KMS-11 (cell line): Measurements from ENCODE around the gene USP6.
"Not testable (repeated sequence)": the region's sequence is repeated elsewhere in the genome, so short reads cannot be mapped to it uniquely, and the experiment has no call there.

ENCODE experiments used
- H2AFZ ChIP-seq: fragments of 200-600 bp; sonication (generic); 2 replicates; pipeline ENCODE4 v1.6.1; 2016; ENCODE audit warnings: antibody characterized with exemption, mixed run types, low read depth
- H3K27ac ChIP-seq: fragments of 200-600 bp; sonication (generic); 2 replicates; pipeline ENCODE4 v1.6.1; 2016; ENCODE audit warnings: mild to moderate bottlenecking, mixed run types
- H3K27me3 ChIP-seq: fragments of 200-600 bp; sonication (generic); 2 replicates; pipeline ENCODE4 v1.6.1; 2017; ENCODE audit warnings: mild to moderate bottlenecking, low read depth, mixed run types, moderate library complexity; ENCODE audit not compliant: insufficient read depth
- H3K36me3 ChIP-seq: fragments of 200-600 bp; sonication (generic); 2 replicates; pipeline ENCODE4 v1.6.1; 2017; ENCODE audit warnings: mild to moderate bottlenecking, mixed run types; ENCODE audit not compliant: insufficient read depth
- H3K4me1 ChIP-seq: fragments of 200-600 bp; sonication (generic); 2 replicates; pipeline ENCODE4 v1.6.1; 2016; ENCODE audit warnings: mild to moderate bottlenecking, low read depth, mixed run types; ENCODE audit not compliant: poor library complexity, severe bottlenecking
- H3K4me2 ChIP-seq: fragments of 200-600 bp; sonication (generic); 2 replicates; pipeline ENCODE4 v1.7.0; 2016; ENCODE audit warnings: mild to moderate bottlenecking, mixed run types
- H3K4me3 ChIP-seq: fragments of 200-600 bp; sonication (generic); IDR thresholded peaks from 2 replicates; pipeline ENCODE4 v1.6.1; 2017; ENCODE audit warnings: low read depth, low read length, mixed read lengths; ENCODE audit not compliant: insufficient read depth
- H3K79me2 ChIP-seq: fragments of 200-600 bp; sonication (generic); 2 replicates; pipeline ENCODE4 v1.6.1; 2016; ENCODE audit warnings: low read depth, mixed run types; ENCODE audit not compliant: insufficient read depth
- H3K9ac ChIP-seq: fragments of 200-600 bp; sonication (generic); 2 replicates; pipeline ENCODE4 v1.6.1; 2016; ENCODE audit warnings: mild to moderate bottlenecking, mixed run types
- H4K20me1 ChIP-seq: fragments of 200-600 bp; sonication (generic); 2 replicates; pipeline ENCODE4 v1.6.1; 2016; ENCODE audit warnings: mild to moderate bottlenecking, mixed run types; ENCODE audit not compliant: insufficient read depth
- CTCF ChIP-seq: fragments of 200-600 bp; sonication (generic); conservative IDR thresholded peaks from 2 replicates; pipeline ENCODE4 v1.6.1; 2017; ENCODE audit warnings: low read depth, mild to moderate bottlenecking, antibody characterized with exemption, low read length, moderate library complexity, mixed read lengths

USP6 gene

GRCh38 chr17:5135726-5136579 lies 20.1 kb downstream of the USP6 start:
- H3K9ac ChIP-seq, result no peak overlapping the region
- no peak overlapping the region for H3K4me3 ChIP-seq
- no peaks in the 10 kb centered on the region for H3K27me3 ChIP-seq
- no peak overlapping the region for H2AFZ ChIP-seq
- H3K4me2 ChIP-seq, result no peak overlapping the region
- no peak for TF ChIP-seq CTCF
- H3K27ac ChIP-seq, result no peak overlapping the region
- H3K4me1 ChIP-seq, result no peaks in the 10 kb centered on the region
- H4K20me1 ChIP-seq, result no peaks in the 10 kb centered on the region
- H3K36me3 ChIP-seq, result no peaks in the 10 kb centered on the region
- no peaks in the 10 kb centered on the region for H3K79me2 ChIP-seq

GRCh38 chr17:5136580-5137412 lies 21.0 kb downstream of the USP6 start:
- H3K9ac ChIP-seq, H3K4me2 ChIP-seq, H4K20me1 ChIP-seq, H3K27me3 ChIP-seq, H3K27ac ChIP-seq, H2AFZ ChIP-seq, H3K79me2 ChIP-seq, H3K36me3 ChIP-seq, H3K4me3 ChIP-seq, H3K4me1 ChIP-seq: not testable (repeated sequence)

GRCh38 chr17:5137511-5138197 lies 21.8 kb downstream of the USP6 start:
- H3K9ac ChIP-seq, H3K27ac ChIP-seq, H3K27me3 ChIP-seq, H2AFZ ChIP-seq, H3K36me3 ChIP-seq, H3K4me3 ChIP-seq, H3K79me2 ChIP-seq, H4K20me1 ChIP-seq, H3K4me1 ChIP-seq, H3K4me2 ChIP-seq: not testable (repeated sequence)

- H3K27ac ChIP-seq, H3K4me2 ChIP-seq, H3K9ac ChIP-seq, H2AFZ ChIP-seq, H4K20me1 ChIP-seq, H3K27me3 ChIP-seq, H3K36me3 ChIP-seq, H3K4me1 ChIP-seq, H3K79me2 ChIP-seq, H3K4me3 ChIP-seq: not testable (repeated sequence)
Observed at GRCh38 chr17:5138198-5138544, 22.3 kb downstream of the USP6 start.

GRCh38 chr17:5138616-5139457 lies 23.0 kb downstream of the USP6 start:
- no peaks in the 10 kb centered on the region for H3K27me3 ChIP-seq
- no peaks in the 10 kb centered on the region for H3K79me2 ChIP-seq
- TF ChIP-seq CTCF, result no peak
- H3K27ac ChIP-seq, result no peak overlapping the region
- H3K9ac ChIP-seq, result no peak overlapping the region
- H3K4me3 ChIP-seq, result no peak overlapping the region
- no peak overlapping the region for H2AFZ ChIP-seq
- no peak overlapping the region for H3K4me2 ChIP-seq
- H4K20me1 ChIP-seq, result no peaks in the 10 kb centered on the region
- H3K4me1 ChIP-seq, result no peaks in the 10 kb centered on the region
- H3K36me3 ChIP-seq, result no peaks in the 10 kb centered on the region
